ENCODE data around the gene NCAPG2. TPM values are rescaled to one million over a fixed set of nuclear protein-coding genes. Genes with fewer than 3 reads are reported as not detected.

Gene NCAPG2
- total and polyA plus RNA-seq, 2 of the 13 experiments (the other 11 are each of a cell fraction or from before 2014, with no cell fraction given) = 15.1 to 30.7 TPM

- TF ChIP-seq ZNF574 (CRISPR knock-in tag; IDR thresholded peaks at IDR 0.05) (no peak), SOX13 (IDR thresholded peaks at IDR 0.05) (no peak), SOX13 (CRISPR knock-in tag; conservative IDR thresholded peaks at IDR 0.05 in 1 of 2, IDR thresholded peaks at IDR 0.05 in 1 of 2) (peak in 1 of 2 experiments; percentile 60; a peak in 1 of 4 replicates), MAFF (IDR thresholded peaks at IDR 0.05; ENCODE audit: low read depth, low read length) (no peak), HNF1B (CRISPR knock-in tag; IDR thresholded peaks at IDR 0.05) (peak; percentile 34; the same call in 1 of the 2 replicates), ZNF281 (CRISPR knock-in tag; IDR thresholded peaks at IDR 0.05; ENCODE audit: borderline replicate concordance) (no peak; the same call in 1 of the 2 replicates), HMG20A (CRISPR knock-in tag; IDR thresholded peaks at IDR 0.05; ENCODE audit: borderline replicate concordance) (peak; percentile 71; the same call in 1 of the 2 replicates), FOSL2 (CRISPR knock-in tag; IDR thresholded peaks at IDR 0.05) (peak; percentile 40), CEBPG (CRISPR knock-in tag; IDR thresholded peaks at IDR 0.05) (0 out of 2 replicates have a peak, but pooled peaks have one; percentile 2), SIN3B (IDR thresholded peaks at IDR 0.05; ENCODE audit: low read length) (no peak), ZMYM4 (CRISPR knock-in tag; IDR thresholded peaks at IDR 0.05) (no peak; the same call in 1 of the 2 replicates), ZNF331 (CRISPR knock-in tag; IDR thresholded peaks at IDR 0.05) (peak; percentile 25; the same call in 1 of the 2 replicates), CENPX (CRISPR knock-in tag; IDR thresholded peaks at IDR 0.05) (no peak), ZBTB38 (CRISPR knock-in tag; IDR thresholded peaks at IDR 0.05) (0 out of 2 replicates have a peak, but pooled peaks have one; percentile 37), RCOR2 (CRISPR knock-in tag; IDR thresholded peaks at IDR 0.05) (peak; percentile 64; the same call in 1 of the 2 replicates), SRY (CRISPR knock-in tag; IDR thresholded peaks at IDR 0.05) (no peak), ZBTB26 (CRISPR knock-in tag; IDR thresholded peaks at IDR 0.05; ENCODE audit: borderline replicate concordance) (no peak), PBX2 (CRISPR knock-in tag; IDR thresholded peaks at IDR 0.05) (no peak), ZFAT (CRISPR knock-in tag; conservative IDR thresholded peaks at IDR 0.05) (no peak), MAX (IDR thresholded peaks at IDR 0.05) (0 out of 2 replicates have a peak, but pooled peaks have one; percentile 4)
These were observed 57.7 kb downstream of the NCAPG2 start (continued) for GRCh38 chr7:158646766-158647474.

Data from HepG2 (cell line).